ENCODE data around the gene RNF103. TPM values are rescaled to one million over a fixed set of nuclear protein-coding genes. Genes with fewer than 3 reads are reported as not detected.

The RNF103 gene
- total and polyA plus RNA-seq, 2 of the 13 experiments (the other 11 are each of a cell fraction or from before 2014, with no cell fraction given): 19.8 to 21.1 TPM

- TF ChIP-seq FOSL2 (CRISPR knock-in tag; IDR thresholded peaks at IDR 0.05): no peak
- 0 out of 2 replicates have a peak, but pooled peaks have one; percentile 2 for TF ChIP-seq EEA1 (CRISPR knock-in tag; IDR thresholded peaks at IDR 0.05; ENCODE audit: borderline replicate concordance)
- TF ChIP-seq, protein P1, sequence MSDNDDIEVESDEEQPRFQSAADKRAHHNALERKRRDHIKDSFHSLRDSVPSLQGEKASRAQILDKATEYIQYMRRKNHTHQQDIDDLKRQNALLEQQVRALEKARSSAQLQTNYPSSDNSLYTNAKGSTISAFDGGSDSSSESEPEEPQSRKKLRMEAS (IDR thresholded peaks at IDR 0.05): peak; percentile 14; the same call in 1 of the 2 replicates
- TF ChIP-seq NR2F2 (IDR thresholded peaks at IDR 0.05; ENCODE audit: borderline replicate concordance, low read depth): peak; percentile 24; the same call in 1 of the 2 replicates
- no peak for TF ChIP-seq SMARCE1 (IDR thresholded peaks at IDR 0.05; ENCODE audit: borderline replicate concordance)
- no peak for TF ChIP-seq HMG20B (CRISPR knock-in tag; conservative IDR thresholded peaks at IDR 0.05)
- TF ChIP-seq ZNF749 (CRISPR knock-in tag; IDR thresholded peaks at IDR 0.05; ENCODE audit: borderline replicate concordance): 0 out of 2 replicates have a peak, but pooled peaks have one; percentile 1
- peak; percentile 16; the same call in 1 of the 2 replicates for TF ChIP-seq CHCHD3 (CRISPR knock-in tag; IDR thresholded peaks at IDR 0.05)
- TF ChIP-seq AGO2 (optimal IDR thresholded peaks at IDR 0.05; ENCODE audit: low read depth, low read length): peak; percentile 88
- 0 out of 2 replicates have a peak, but pooled peaks have one; percentile 32 for TF ChIP-seq PRMT3 (CRISPR knock-in tag; IDR thresholded peaks at IDR 0.05; ENCODE audit: borderline replicate concordance, low read depth)
- no peak for TF ChIP-seq SMAD3 (CRISPR knock-in tag; IDR thresholded peaks at IDR 0.05)
- no peak for TF ChIP-seq JUN (CRISPR knock-in tag; IDR thresholded peaks at IDR 0.05)
- peak; percentile 27; the same call in 1 of the 2 replicates for TF ChIP-seq ZNF446 (CRISPR knock-in tag; IDR thresholded peaks at IDR 0.05)
- TF ChIP-seq ZFP82 (CRISPR knock-in tag; IDR thresholded peaks at IDR 0.05; ENCODE audit: borderline replicate concordance): no peak
- TF ChIP-seq, protein P2, sequence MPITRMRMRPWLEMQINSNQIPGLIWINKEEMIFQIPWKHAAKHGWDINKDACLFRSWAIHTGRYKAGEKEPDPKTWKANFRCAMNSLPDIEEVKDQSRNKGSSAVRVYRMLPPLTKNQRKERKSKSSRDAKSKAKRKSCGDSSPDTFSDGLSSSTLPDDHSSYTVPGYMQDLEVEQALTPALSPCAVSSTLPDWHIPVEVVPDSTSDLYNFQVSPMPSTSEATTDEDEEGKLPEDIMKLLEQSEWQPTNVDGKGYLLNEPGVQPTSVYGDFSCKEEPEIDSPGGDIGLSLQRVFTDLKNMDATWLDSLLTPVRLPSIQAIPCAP (CRISPR knock-in tag; IDR thresholded peaks at IDR 0.05; ENCODE audit: low read depth): no peak
- TF ChIP-seq ASH2L (IDR thresholded peaks at IDR 0.05; ENCODE audit: insufficient read length, low read depth, low read length): peak; percentile 75
- TF ChIP-seq ZNF781 (CRISPR knock-in tag; IDR thresholded peaks at IDR 0.05; ENCODE audit: borderline replicate concordance, not compliant biosample characterization): no peak
- TF ChIP-seq, protein P3, sequence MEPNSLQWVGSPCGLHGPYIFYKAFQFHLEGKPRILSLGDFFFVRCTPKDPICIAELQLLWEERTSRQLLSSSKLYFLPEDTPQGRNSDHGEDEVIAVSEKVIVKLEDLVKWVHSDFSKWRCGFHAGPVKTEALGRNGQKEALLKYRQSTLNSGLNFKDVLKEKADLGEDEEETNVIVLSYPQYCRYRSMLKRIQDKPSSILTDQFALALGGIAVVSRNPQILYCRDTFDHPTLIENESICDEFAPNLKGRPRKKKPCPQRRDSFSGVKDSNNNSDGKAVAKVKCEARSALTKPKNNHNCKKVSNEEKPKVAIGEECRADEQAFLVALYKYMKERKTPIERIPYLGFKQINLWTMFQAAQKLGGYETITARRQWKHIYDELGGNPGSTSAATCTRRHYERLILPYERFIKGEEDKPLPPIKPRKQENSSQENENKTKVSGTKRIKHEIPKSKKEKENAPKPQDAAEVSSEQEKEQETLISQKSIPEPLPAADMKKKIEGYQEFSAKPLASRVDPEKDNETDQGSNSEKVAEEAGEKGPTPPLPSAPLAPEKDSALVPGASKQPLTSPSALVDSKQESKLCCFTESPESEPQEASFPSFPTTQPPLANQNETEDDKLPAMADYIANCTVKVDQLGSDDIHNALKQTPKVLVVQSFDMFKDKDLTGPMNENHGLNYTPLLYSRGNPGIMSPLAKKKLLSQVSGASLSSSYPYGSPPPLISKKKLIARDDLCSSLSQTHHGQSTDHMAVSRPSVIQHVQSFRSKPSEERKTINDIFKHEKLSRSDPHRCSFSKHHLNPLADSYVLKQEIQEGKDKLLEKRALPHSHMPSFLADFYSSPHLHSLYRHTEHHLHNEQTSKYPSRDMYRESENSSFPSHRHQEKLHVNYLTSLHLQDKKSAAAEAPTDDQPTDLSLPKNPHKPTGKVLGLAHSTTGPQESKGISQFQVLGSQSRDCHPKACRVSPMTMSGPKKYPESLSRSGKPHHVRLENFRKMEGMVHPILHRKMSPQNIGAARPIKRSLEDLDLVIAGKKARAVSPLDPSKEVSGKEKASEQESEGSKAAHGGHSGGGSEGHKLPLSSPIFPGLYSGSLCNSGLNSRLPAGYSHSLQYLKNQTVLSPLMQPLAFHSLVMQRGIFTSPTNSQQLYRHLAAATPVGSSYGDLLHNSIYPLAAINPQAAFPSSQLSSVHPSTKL (CRISPR knock-in tag; IDR thresholded peaks at IDR 0.05): peak; percentile 34; the same call in 1 of the 2 replicates
- TF ChIP-seq ZNF841 (CRISPR knock-in tag; IDR thresholded peaks at IDR 0.05; ENCODE audit: borderline replicate concordance): 0 out of 2 replicates have a peak, but pooled peaks have one; percentile 39
- no peak for TF ChIP-seq YY1 (IDR thresholded peaks at IDR 0.05; ENCODE audit: insufficient read depth, insufficient replicate concordance, low read depth, low read length)
Observed at GRCh38 chr2:86623043-86623493, 597 bp downstream of the RNF103 start (continued).

Measured in HepG2 (cell line).